HG02571 (cell line): ENCODE results near the gene WNT3A.

Experiments
- ATAC-seq: cut with Tn5 transposase; IDR thresholded peaks from one replicate; pipeline ENCODE4 v1.9.1; 2021; ENCODE audit warnings: mild to moderate bottlenecking, moderate library complexity; ENCODE audit not compliant: unreplicated experiment

WNT3A gene

DNA sequence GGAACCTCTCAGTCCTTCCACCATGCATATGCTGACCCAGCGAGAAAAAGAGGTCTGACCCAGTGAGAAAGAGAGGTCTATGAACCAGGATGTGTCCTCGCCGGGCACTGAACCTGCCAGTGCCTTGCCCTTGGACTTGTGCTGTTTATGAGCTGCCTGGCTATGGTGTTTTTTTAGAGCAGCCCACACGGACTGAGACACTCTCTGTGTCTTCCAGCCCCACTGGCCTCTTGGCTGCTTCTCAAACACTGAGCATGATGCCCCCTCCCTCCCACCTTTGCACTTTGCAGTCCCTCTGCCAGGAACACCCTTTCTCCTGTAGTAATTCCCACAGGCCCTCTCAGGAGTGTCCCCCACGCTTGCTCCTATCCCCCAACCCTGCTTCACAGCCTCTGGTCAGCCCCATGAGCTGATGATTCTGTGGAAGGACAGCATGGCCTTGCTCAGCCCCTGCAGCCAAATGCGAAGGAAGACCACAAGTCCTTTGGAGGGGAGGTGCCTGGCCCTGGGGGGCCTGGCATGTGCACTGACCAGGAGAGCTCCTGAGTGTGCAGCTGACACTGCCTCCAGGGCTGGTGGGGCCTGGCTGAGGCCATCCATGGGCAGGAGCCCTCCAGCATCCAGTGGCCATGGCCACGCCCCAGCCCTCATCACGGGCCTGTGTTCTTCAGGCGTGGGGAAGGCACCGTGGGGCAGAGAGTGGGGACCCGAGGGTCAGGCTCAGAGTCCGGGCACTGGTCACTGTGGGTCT lies 23.8 kb downstream of the WNT3A start:
- ATAC-seq, result no peak

DNA sequence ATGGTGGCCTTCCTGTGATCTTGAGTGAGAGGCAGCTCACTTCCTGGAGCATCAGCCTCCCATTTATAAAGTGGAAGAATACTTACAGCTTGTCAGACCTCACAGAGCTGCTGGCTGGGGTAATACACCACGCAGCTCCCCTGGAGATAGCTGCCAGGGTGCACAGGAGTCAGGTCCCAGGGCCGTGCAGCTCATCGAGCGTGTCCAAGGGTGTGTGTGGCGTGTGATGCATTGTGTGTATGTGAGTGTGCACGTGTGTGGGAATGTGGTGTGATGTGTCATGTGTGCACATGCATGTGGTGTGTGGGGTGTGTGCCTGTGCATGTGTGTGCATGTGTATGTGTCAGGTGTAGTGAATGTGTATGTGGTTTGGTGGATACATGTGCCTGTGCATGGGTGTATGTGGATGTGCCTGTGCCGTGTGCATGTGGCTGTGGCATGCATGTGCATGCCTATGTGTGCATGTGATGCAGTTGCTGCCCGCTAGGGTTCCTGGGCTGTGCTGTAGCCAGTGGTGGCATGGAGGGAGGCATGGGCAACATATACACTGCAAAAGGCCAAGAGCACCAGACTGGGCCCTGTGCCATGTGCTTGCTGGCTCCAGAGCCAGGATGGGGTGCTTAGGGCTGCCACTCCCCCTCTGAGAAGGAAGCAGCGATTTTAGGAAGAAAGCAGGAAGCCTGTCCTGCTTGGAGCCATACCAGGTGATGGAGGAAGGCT lies 24.6 kb downstream of the WNT3A start:
- no peak for ATAC-seq

DNA sequence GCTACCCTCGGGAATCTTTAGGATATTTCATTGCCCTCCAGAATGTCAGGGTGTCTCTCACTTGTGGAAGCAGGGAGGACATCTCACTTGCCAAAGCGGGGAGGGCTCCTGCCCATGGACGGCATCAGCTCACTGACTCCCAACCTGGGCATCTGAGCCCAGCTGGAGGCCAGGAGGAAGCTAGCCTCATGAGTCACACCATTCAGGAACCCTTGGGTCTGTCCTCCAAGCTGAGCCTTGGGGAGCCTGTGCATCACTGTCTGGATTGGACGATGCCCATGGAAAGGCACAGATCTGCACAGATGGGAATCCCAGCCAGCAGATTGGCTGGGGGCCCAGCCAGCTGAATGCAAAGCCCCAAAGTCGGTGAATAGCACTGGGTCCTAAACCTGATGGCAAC lies 25.2 kb downstream of the WNT3A start:
- no peak for ATAC-seq

DNA sequence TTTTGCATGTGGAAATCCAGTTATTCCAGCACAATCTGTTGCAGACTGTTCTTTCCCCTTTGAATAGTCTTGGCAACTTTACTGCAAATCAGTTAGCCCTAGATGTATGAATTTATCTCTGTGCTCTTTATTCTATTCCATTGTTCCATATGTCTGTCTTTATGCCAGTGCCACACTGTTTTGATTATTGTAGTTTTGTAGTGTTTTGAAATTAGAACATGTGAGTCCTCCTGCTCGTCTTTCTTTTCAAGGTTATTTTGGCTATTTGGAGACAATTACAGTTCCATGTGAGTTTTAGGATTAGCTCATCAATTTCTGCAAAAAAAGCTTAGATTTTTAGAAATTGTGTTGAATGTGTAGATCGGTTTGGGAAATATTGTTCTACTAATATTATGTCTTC lies 26.6 kb downstream of the WNT3A start:
- no peak for ATAC-seq

DNA sequence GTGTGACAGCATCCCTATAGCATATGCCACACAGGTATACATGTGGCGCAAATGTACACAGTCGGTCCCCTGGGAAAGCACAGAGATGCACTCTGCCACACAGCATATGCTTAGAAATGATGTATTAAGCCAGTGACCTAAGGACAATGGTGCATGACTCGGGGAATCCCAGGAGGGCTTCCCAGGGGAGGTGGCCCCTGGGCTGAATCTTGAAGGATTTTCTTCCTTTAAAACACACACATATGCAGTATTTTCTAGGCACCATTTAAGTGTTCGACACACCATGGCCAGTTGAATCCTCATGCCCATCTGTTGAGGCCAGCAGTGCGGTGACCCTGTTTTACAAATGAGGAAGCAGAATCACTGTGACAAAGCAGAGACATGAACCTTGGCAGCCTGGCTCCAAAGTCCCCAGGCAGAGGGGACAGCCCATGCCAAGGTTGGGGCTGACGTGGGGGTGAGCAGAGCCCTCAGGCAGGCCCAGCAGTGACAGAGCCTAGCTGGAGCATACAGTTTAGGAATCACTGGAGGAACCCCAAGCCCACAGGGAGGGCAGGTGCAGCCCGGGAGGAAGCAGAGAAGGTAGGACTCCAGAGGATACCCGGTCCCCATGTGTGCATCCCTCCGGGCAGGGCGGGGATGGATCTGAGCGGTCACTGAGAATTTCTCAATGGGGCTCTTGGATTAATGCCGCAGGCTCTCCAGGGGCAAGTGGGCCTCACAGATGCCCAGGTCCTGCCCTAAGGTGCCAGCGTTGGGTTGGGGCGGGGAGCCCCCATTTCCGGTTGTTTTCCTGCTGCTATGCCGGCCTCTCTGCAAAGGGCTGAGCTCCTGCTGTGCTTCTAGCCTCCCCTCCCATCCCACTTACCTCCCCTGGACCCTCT lies 28.4 kb downstream of the WNT3A start:
- ATAC-seq, result no peak

DNA sequence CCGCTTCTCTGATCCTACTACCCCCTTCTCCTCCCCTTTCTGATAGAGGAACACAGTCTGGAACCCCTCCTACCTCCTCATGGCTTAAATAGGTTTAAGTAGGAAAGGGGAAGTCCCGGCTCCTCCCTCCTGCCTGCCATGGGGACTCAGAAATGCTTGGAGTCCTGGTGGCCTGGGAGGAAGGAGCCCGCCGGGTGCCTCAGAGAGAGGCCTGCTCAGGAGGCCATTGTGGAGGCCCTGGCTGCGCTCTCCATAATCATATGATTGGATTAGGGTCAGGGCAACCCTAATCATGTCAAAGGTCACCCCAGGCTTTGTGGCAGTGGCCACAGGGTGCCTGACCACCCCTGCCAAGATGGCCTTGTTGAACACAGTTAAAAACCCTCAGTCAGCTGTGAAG lies 29.0 kb downstream of the WNT3A start:
- ATAC-seq, result no peak

DNA sequence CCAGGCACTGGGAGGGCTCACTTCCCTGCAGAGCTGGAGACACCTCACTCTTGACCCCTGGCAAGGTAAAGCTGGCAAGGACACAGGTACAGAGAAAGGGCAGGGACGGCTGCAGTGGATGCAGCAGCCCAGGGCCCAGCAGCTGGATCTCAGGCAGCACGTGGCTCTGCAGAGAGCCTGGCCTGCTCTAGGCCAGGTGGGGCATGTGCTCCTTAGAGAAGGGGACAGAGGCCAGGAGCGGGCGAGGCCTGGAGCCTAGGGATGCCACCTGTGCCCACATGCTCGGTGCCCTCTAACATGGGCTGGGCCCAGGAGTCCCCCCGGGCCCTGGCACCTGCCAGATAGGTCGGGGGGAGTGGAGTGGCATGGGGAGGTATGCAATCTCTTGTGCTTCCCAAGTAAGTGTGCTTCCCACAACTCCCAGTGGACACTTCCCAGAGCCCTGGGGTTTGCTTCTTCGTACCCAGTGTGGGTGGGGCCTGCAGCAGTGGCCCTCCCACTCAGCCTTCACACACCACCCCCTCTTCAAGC lies 30.0 kb downstream of the WNT3A start:
- no peak for ATAC-seq

DNA sequence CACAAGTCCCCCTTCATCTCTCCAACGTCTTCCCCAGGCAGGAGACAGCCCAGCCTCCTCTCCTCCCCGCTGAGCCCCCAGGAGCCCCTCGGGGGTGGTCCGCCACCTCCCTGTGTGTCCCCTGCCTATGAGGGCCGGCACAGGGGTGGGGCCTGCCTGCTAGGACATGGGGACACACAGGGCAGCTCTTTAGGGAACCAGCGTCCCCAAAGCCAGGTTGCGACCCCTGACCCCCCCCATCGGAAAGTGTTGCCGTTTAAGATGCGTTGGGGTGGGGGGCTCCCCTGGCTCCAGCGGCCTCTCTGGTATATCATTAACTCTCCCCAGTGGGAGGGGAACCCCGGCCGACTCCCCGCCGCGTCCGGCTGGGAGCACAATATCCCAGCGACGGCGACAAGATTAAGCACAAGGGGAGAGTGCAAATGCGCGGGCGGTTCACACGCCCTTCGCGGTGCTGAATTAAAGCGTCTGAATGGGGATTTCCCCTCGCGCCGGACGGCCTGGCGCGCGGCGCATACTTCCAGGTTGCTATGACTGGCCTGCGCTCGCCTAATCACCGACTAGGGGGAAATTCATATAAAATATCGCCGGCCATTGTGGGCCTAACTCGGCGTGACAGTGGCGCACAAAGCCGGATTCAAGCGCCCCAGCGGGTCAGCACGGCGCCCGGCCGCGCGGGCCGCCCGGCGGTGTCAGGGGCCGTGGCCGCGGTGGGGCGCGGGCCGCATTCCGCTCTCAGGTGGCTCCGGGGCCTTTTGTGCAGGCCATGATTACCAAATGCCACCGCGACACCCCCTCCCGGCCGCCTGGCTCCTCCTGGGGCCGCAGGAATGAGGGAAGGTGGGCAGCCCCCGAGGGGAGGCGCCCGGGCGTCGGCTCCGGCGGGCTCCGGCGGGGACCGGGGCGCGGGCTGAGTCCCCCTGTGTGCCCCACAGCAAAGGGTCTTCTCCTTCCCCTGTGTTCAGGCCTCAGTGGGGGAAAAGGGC lies 30.9 kb downstream of the WNT3A start:
- peak; percentile 81 for ATAC-seq

DNA sequence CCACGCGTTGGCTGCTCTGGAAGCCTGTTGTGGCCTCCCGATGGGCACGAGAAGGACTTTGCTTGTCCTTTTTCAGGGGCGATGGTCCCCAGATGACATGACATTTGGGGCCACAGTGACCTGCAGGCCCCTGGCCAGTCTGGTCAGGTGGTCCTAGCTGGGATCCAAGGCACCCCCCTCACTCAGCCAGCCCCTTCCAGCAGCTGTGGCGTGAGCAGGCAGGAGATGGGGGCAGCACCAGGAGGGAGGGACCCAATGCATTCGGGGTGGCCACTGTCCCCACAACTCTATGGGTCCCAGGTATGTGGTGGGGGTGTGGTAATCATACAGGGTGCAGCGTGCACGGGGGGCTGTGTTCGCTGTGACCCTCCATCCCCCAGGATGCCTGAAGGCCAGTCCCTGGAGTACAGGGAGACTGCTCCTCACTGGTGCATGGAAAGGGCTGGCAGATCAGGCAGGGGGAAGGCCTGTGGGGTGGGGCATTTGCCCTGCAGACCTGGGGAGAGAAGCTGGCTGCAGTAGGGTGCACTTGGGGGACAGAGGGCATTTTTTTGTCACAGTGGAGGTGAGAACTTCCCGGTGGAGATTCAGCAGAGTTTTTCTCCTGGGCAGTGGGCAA lies 31.7 kb downstream of the WNT3A start:
- ATAC-seq, result no peak

DNA sequence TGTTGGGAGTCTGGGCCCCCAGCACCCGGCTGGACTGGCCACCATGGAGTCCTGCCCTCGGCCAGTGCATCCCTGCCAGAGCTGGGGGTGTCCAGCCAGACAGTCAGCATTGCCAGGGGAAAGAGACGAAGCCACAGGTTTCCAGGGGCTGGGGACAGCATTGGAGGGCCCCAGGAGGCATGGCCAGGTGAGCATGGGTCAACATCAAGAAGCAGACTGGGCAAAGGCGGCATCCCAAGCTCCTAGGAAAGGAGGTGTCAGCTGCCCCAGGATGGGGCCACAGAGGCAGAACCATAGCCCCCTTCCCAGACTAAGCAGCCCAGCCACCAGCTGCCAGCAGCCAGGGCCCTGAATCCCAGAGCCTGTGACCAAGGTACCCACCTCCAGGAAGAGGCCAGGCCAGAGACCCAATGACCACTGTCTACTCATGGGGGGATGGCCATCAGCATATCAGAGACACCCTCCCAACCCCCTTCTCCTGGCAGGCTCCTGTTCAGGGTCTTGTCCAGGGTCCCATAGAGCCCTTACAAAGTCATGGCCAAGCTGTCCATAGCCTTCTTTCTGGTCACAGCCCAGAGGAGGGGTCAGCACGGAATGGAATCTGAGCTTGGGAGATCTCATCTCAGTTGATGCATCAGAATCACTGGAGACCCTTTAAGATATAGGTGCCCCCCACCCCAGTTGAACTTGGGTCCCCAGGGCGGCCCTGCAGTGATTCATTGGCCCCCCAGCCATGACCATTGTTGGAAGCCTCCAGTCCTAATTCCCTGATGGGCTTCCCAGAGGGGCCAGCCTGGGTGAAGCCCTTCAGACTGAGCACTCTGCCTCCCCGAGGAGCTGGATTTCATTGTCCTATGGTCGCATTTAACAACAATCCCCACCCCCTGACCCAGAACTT lies 32.5 kb downstream of the WNT3A start:
- ATAC-seq, result no peak

DNA sequence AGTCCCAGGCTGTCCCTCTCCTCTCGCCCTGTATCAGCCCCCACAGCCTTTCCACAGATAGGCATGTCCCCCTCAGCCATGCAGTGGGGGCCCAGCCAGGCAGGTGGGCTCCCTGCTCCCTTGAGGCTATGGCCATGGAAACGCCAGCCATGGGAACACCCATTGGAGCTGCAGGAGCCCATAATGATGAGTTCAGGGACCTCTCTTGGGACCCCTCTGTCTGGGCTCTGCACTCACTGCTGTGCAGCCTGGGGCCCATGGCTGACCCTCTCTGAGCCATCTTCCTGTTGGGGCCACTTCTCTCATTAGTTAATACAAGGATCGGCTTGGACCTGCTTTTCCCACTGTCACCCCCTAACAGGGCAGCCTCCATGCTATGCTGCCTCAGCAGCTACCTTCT lies 33.2 kb downstream of the WNT3A start:
- ATAC-seq, result no peak

DNA sequence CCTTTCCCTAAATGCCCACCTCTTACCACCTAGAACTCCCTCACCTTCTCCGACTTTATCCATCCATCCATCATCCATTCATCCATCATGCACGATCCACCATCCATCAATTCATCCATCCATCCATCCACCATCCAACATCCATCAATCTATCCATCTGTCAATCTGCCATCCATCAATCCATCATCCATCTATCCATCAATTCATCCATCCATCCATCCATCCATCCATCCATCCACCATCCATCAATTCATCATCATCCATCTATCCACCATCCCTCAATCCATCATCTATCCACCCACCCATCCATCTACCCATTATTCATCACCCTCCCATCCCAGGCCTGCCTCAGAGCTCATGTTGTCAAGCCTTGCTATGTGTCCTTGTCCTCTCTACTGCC lies 34.5 kb downstream of the WNT3A start:
- ATAC-seq, result no peak

DNA sequence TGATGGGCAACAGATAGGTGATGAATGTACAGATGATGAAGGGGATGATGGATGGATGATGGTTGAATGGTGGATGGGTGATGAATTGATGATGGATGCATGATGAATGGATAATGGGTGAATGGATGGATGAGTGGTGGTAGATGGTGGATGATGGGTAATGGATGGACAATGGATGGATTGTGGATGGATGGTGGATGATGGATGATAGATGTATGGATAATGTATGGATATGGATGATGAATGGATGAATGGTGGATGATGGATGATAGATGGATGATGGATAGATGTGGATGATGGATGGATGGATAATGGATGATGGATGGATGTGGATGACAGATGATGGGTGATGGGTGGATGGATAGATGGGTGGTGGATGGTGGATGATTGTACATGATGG lies 35.7 kb downstream of the WNT3A start:
- no peak for ATAC-seq

DNA sequence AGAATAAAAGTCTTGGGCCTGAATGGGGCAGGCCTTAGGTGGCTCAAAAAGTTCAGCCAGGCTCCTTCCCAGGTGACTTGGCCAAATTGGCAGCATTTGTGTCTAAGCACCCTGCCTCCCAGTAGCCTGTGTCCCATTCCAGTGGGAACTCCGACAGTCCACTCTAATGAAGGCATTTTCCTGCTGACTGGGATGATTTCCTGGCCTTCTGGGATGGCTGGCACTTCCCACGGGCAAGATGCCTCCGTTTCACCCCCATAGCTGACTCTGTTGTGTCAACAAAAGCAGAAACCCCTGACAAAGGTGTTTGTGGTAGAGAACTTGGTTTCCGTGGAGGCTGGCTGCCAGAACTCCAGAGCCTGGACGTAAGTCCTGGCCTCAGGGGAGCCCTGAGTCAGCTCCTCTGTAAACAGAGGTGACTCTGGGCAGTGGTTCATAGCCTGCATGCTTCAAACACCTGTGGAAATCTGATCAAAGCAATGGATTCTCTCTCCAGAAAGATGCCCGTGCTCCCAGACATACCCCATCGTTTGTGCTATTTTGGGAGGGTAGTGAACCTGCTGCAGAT lies 36.6 kb downstream of the WNT3A start:
- ATAC-seq, result no peak

DNA sequence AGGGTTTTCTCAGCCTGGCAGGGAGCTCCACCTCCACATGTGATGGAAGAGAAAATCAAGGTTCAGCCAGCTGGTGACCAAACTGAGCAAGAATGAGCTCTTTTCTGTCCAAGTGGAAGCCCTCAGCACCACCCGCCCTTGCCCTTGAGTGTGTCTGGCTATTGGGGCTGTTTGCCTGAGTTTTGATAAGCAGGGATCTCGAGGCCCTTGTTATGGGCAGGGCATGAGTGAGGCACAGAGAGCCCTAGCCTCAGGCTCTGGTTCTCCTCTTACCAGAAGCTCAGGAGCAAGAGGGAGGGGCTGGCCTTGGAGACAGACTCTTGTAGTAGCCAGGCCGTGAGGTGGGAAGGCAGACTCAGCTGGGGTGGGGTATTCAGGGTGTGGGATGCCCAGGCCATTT lies 38.2 kb downstream of the WNT3A start:
- no peak for ATAC-seq

DNA sequence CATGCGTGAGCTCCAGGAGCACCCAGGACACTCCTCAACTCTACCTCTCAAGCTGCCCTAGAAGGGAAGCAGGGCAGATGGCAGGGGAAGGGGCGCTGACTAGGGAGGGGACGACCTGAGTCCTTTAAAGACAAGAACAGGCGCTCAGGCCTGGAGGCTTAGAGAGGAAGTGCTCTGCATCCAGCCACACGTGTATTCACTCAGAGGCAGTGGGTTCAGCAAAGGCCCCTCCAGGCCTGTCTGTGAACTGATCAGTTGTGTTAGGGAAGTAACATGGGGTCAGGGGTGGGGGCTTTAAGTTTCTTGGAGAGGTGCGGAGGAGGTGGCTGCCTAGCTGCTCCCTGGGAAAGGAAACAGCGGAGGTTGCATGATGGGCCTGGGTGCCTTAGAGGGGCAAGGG lies 38.6 kb downstream of the WNT3A start:
- no peak for ATAC-seq

DNA sequence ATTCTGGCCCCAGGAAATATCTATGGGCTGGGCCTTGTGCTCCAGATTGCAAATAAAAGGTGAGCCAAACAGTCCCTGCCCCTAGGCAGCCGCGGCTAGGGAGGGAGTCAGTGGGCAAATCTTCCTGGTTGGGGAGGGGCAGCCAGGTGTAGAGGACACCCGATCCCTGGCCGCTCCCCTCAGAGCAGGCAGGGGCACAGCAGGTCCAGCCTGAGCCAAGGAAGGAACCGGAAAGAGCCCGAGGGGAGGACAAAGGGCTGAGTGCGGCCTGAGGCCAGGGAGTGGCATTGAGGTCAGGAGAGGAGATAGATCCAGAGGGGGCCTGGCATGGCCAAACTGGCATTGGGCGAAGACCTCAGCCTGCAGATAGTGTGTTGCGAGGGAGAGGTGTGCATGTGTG lies 39.1 kb downstream of the WNT3A start:
- no peak for ATAC-seq

DNA sequence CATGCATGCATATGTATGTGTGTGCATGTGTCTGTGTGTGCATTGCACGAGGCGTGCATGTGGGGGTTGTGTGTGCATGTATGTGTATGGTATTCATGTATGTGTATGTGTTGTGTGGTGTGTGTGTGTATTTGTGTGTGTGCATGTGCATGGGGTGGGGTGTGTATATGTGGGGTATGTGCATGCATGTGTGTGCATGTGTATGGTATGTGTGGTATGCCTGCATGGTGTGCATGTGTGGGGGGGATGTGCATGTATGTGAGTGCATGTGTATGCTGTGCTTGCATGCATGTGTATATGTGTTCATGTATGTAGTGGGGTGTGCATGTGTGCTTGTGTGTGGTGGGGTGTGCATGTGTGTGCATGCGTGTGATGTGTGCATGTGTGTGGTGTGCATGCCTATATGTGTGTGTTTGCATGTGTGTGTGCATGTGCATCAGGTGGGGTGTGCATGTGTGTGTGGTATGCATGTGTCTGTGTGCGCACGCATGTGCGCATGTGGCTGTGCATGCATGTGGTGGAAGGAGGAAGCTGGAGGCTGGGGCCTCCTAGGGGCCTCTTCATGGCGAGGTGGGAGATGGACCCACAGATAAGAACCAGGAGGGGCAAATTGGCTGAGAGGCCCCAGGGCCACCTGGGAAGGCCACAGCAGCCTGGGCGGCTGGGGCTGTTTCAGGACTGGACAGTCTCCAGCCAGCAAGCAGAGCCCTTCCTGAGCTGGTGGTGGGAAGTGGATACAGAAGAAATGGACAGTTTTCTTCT lies 39.8 kb downstream of the WNT3A start:
- no peak for ATAC-seq
